Large intestine (tissue), 3 donors: ENCODE data around the gene GOLGA6C. TPM values are rescaled to one million over a fixed set of nuclear protein-coding genes. Genes with fewer than 3 reads are reported as not detected.
"Not testable (repeated sequence)": the region's sequence is repeated elsewhere in the genome, so short reads cannot be mapped to it uniquely, and the experiment has no call there.

Source experiments
- DNase-seq, 2 donors: peaks; one replicate each; pipeline versions ENCODE4 v3.0.0 to v3.0.0-alpha.2; 2013
- H3K27ac ChIP-seq: one replicate; pipeline ENCODE4 v1.5.1; 2013; ENCODE audit warnings: low read length
- H3K27me3 ChIP-seq: 2 replicates; pipeline ENCODE4 v1.6.1; 2013; ENCODE audit warnings: low read length; ENCODE audit not compliant: control insufficient read depth, insufficient read depth
- H3K36me3 ChIP-seq: 2 replicates; pipeline ENCODE4 v1.6.1; 2013; ENCODE audit warnings: low read length; ENCODE audit not compliant: control insufficient read depth, insufficient read depth
- H3K4me1 ChIP-seq: one replicate; pipeline ENCODE4 v1.6.1; 2013; ENCODE audit warnings: low read length; ENCODE audit not compliant: control insufficient read depth, insufficient read depth
- H3K4me3 ChIP-seq: one replicate; pipeline ENCODE4 v1.5.1; 2013; ENCODE audit warnings: low read length
- H3K9me3 ChIP-seq: one replicate; pipeline ENCODE4 v1.6.1; 2013; ENCODE audit warnings: mild to moderate bottlenecking, low read depth, low read length, moderate library complexity; ENCODE audit not compliant: control insufficient read depth
- WGBS: methylation state at CpG from one replicate; pipeline ENCODE4 v1.1.5; 2013; ENCODE audit warnings: low lambda C conversion rate; ENCODE audit not compliant: insufficient coverage; 5-methylcytosine and 5-hydroxymethylcytosine counted together
- polyA plus RNA-seq: library from polyadenylated mRNA; unstranded; fragments of 120-200 nt; gene quantifications from one replicate; pipeline ENCODE4 v1.2.1, GENCODE V29; 2013

Gene GOLGA6C
- polyA plus RNA-seq, 1 donor = not detected

DNA sequence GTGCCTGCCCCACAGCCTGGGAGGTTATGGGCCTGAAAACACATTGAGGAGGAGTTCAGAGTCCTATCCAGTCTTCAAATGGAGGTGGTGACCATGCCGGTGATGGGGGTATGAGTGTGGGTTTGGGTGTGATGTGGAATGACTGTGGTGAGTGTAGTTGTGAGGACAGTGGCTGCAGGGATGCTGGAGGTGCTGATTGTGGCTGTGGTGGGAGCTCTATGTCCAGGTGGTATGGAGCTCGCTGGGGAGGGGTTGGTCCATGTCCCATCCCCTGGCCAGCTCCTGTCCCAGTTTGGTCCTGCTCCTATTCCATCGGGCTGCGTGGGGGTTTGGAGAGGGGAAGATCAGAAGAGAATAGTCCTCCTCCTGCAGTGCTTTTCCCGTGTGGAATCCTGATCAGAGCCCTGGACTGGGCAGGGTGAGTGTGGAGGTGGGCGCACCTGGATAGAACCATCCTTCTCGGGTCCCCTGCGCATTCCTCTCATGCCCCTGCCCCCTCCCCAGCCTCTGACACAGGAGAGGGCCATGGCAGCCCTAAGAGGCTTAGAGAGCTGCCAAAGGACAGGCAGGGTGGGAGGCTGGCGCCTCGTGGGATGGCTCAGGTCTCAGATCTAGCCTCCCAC lies 23.0 kb upstream of the GOLGA6C start:
- Histone ChIP-seq H3K9me3 (no peaks in the 10 kb centered on the region), H3K27ac (no peak overlapping the region), H3K27me3 (peaks cover 3% of the 10 kb centered on the region), H3K36me3 (no peaks in the 10 kb centered on the region), H3K4me3 (no peak overlapping the region), H3K4me1 (no peaks in the 10 kb centered on the region)
- no peak for DNase-seq
- WGBS = 60% methylated on average over 1 of the region's 10 CpGs

DNA sequence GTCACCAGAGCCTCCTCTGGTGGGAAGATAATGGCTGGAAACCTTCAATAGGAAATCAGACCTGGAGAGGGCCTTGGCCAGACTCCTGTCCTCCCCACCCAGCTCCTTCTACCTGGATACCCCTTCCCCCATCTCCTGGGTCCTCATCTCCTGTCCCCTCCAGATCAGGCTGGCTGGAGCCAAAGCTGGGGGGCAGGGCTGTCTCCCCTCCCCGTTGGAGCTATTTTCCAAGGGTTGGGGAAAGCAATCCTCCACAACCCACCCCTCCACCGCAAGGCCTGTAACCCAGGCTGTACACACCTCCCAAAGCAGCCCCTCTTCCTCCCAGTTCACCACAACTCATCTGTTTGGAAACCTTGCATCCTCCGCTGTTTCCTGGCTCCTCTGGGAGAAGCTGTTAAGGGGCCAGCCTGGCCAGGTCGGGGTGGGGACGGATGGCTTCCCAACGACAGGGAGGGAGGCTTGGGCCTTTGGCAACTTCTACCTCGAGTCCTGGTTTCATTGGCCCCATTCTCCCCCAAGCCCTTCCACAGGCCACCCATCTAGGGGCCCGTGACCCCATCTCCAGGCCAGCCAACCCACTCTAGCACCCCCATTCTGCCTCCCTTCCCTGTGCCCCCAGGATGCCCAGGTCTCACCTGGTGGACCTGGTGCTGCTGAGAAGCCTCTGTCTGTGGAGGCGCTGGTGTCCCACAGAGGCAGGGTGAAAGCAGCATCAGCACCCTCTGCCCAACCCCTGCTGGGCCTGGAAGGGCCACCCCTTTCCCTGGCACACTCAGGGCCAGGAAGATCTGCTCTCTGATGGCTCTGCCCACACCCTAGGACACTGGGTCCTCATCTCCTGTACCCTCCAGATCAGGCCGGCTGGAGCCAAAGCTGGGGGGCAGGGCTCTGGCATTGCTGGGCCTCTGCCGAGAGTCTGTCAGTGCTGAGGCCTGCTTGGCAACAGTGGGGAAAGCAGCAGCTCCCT lies 22.1 kb upstream of the GOLGA6C start:
- Histone ChIP-seq H3K27ac (no peak overlapping the region), H3K4me1 (no peaks in the 10 kb centered on the region), H3K4me3 (no peak overlapping the region), H3K36me3 (no peaks in the 10 kb centered on the region), H3K9me3 (no peaks in the 10 kb centered on the region), H3K27me3 (peaks cover 3% of the 10 kb centered on the region)
- WGBS = no CpG with 5 or more reads among the region's 11 CpGs
- no peak for DNase-seq

DNA sequence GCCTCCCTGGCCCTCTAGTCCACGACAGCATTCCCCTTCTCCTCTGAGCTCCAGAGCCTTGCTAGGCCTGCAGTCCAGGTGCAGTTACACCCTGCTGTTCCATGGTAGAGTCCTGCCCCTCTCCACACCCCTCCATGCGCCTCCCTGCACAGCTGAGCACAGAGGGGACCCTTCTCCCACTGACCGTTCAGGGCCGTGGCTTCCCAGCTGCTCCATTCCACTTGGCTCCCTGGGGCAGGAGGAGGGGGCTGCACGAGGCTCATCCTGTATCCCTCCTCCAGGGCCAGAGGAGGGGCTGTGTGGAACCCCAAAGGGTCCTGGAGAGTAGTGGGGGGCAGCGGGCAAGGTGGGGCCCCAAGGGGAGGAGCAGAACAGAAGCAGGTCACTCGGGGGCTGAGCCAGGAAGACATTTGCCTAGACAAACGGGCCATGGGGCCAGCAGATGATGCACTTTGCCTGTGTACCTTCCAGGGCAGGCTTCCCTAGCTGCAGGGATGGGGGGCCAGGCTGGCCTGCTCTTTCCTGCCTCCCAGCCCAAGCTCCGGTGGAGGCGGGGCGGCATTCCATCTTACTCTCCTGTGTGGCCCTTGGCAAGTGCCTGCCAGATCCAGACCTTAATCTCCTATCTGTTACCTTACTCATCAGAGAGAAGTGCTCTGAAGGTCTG lies 20.7 kb upstream of the GOLGA6C start:
- no peak for DNase-seq
- Histone ChIP-seq H3K27me3 (peaks cover 3% of the 10 kb centered on the region), H3K4me3 (no peak overlapping the region), H3K36me3 (no peaks in the 10 kb centered on the region), H3K4me1 (no peaks in the 10 kb centered on the region), H3K9me3 (no peaks in the 10 kb centered on the region), H3K27ac (no peak overlapping the region)
- no CpG with 5 or more reads among the region's 11 CpGs for WGBS

DNA sequence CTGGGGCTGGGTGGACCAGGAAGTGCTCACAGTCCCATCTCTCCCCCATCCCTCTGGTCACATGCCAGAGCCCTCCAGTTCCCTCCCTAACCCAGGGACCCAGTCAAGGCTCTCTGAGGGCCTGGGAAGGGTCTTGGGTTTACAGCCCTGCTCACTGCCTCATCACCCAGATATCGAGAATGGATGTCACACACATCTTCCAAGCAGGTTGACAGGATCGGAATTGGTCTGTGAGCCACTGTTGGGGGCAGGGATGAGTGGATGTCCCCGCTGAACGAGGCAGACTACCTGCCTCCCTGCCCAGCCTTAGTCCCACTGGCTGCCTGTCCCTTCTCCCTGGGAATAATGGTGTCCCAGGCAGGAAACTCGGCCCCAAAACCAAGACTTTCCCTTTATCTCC lies 20.0 kb upstream of the GOLGA6C start:
- WGBS = no CpG with 5 or more reads among the region's 5 CpGs
- H3K27me3 ChIP-seq = peaks cover 3% of the 10 kb centered on the region
- no peaks in the 10 kb centered on the region for H3K36me3 ChIP-seq
- DNase-seq = no peak
- H3K4me3 ChIP-seq = no peak overlapping the region
- H3K9me3 ChIP-seq = no peaks in the 10 kb centered on the region
- no peak overlapping the region for H3K27ac ChIP-seq
- H3K4me1 ChIP-seq = no peaks in the 10 kb centered on the region

DNA sequence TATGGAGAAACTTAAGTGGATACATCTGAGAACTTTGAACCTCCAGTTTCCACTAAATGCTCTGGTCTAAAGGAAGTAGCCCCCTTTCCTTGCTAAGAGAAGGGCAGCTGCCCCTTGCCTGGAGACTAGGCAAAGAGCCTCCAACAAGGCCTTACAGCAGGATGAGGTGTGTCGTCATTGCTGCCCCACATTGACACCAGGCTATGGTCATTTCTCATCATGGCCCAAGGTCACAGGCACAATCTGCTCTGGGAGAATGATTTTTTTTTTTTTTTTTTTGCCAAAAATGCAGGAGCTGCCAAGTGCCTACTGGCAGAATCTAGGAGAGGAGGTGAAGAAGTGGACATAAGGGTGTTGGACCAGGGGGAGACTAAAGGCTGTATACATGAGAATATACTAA lies 12.4 kb upstream of the GOLGA6C start:
- H3K4me3 ChIP-seq, H3K36me3 ChIP-seq, DNase-seq, H3K27ac ChIP-seq, H3K9me3 ChIP-seq, H3K27me3 ChIP-seq: not testable (repeated sequence)
- WGBS = no CpG with 5 or more reads among the region's 1 CpG
- peaks cover 11% of the 10 kb centered on the region for H3K4me1 ChIP-seq

DNA sequence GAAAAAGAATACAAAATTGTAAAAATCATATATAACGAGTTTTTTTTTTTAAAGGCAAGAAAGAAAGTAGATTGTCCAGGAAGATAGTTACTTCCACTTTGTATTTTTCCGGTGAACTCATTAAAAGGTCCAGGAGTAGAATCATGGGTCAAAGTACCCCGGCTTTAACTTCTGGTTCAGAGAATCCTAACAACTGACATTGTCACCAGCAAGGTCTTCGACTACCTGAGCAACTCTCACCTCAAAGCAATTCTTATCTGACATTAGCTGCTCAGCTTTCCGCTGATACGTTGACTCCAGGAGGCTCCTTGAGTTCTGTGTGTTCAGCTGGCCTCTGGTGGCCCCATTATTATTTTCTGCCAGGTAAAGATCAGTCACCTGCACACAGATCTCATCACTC lies 9.1 kb upstream of the GOLGA6C start:
- H3K9me3 ChIP-seq, H3K27ac ChIP-seq, H3K36me3 ChIP-seq, H3K4me3 ChIP-seq, H3K27me3 ChIP-seq: not testable (repeated sequence)
- WGBS = no CpG with 5 or more reads among the region's 6 CpGs
- H3K4me1 ChIP-seq = peaks cover 11% of the 10 kb centered on the region
- peak; percentile 53 to 78 for DNase-seq

DNA sequence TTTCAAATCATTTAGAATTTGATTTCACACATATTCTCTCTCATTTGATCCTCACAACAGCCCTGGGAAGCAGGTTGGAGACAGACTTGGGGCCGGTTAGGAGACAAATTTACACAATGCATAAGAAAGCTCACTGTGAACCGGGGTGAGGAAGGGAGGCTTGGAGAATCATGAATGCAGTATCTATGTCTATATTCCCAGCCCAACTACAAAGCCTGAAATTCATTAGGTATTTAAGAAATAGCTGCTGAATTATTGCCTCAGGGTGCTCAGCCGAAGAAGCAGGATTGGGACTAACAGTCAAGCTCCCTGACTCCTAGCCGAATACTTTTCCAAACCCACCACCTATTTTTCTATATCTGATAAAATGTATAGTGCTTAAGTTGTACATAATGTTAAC lies 8.4 kb upstream of the GOLGA6C start:
- H3K9me3 ChIP-seq = no peaks in the 10 kb centered on the region
- no peaks in the 10 kb centered on the region for H3K27me3 ChIP-seq
- no peak overlapping the region for H3K4me3 ChIP-seq
- DNase-seq = no peak
- H3K27ac ChIP-seq = no peak overlapping the region
- no peaks in the 10 kb centered on the region for H3K36me3 ChIP-seq
- no CpG with 5 or more reads among the region's 4 CpGs for WGBS
- H3K4me1 ChIP-seq = peaks cover 11% of the 10 kb centered on the region

DNA sequence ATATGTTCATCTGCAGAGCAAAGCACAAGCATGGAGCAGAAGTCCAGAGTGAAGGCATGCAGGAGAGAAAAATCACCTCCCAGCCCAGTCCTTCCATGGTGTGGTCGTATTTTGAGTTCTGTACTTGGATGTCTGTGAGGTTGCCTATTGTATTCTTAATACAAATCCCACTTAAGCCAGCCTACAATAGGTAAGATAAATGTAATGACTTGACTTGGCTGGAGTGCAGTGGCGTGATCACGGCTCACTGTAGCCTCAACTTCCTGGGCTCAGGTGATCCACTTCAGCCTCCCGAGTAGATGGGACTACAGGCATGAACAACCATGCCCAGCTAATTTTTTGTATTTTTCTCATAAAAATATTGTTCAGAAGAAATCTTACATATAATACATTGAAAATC lies 6.8 kb upstream of the GOLGA6C start:
- H3K27ac ChIP-seq, H3K36me3 ChIP-seq, H3K4me3 ChIP-seq, DNase-seq, H3K27me3 ChIP-seq, H3K9me3 ChIP-seq: not testable (repeated sequence)
- WGBS = no CpG with 5 or more reads among the region's 4 CpGs
- H3K4me1 ChIP-seq = peaks cover 11% of the 10 kb centered on the region

DNA sequence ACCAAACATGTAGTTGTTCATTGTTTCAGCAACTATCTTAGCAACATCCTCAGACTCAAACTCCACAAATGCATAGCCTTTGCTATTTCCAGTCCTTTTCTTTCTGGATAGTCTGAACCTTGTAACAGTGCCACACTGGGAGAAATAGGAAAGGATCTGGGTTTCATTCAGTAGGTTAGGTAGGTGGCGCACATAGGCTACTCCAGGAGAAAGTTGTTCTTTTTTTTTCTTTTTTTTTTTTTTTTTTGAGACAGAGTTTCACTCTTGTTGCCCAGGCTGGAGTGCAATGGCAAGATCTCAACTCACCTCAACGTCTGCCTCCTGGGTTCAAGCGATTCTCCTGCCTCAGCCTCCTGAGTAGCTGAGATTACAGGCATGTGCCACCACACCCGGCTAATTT lies 5.8 kb upstream of the GOLGA6C start:
- not testable (repeated sequence) for H3K36me3 ChIP-seq, H3K27ac ChIP-seq, H3K4me3 ChIP-seq, H3K9me3 ChIP-seq, H3K27me3 ChIP-seq, DNase-seq
- H3K4me1 ChIP-seq = peaks cover 11% of the 10 kb centered on the region
- WGBS = no CpG with 5 or more reads among the region's 4 CpGs

DNA sequence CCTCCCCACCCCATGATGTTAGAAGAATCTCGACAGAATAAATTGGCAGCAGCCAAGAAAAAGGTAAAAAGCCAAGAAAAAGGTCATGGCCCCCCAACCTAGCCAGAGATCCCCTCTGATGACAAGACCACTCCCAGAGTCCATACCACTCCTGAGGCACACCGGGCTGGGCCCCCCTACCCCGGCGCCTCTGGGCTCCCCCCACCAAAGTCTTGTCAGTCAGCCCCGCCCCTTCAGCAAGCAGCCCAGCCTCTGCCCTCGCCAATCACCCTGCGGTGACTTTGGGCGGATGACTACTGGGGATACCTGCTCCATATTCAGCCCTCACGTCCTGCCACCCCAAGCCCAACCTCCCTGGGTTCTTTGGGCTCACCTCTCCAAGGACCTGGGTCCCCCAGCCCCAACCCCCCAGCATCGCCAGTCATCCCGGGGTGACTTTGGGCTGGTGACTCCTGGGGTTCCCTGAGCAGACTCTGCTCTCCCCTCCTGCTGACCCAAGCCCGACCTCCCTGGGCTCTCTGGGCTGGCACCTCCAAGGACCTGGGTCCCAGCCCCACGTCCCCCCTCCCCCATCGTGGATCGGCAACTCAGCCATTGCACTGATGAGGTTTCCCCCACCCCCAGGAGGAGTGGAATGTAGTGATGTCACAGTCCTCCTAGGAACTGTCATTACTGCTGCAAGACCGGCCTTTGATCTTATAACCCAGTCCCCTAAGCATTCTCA lies 648 bp downstream of the GOLGA6C start:
- no CpG with 5 or more reads among the region's 16 CpGs for WGBS
- H3K9me3 ChIP-seq, H3K4me1 ChIP-seq, H3K27ac ChIP-seq, H3K27me3 ChIP-seq, H3K4me3 ChIP-seq, DNase-seq, H3K36me3 ChIP-seq: not testable (repeated sequence)
